ENCODE measurements around the gene OR5K2. TPM values are rescaled to one million over a fixed set of nuclear protein-coding genes. Genes with fewer than 3 reads are reported as not detected.

OR5K2 gene
- total and polyA plus RNA-seq, 2 of the 4 experiments (the other 2 are of a cell fraction), result not detected

DNA sequence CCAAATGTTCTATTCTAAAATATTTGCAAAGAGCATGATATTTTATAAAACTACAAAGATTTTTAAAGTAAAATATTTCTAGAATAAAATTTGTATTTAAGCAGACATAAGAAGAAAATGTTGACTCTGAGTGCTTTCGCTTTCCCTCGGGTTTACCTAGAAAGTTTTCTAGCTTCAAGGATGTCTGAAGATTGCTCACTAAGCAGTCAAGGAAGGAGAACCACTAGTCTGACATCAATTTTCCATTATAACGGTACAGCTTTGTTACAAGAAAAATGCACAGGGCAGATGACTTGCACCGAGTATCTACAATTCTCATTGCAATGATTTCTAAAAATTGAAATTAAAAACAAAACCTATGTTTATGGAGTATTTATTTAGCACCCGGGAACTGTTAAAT lies 48.5 kb downstream of the OR5K2 start:
- no peak overlapping the region for H3K4me3 ChIP-seq (ENCODE audit: insufficient read depth, low read depth, low read length)
- H2BK5ac ChIP-seq (ENCODE audit: low read depth, low read length, poor library complexity, severe bottlenecking), result no peak overlapping the region
- no peak overlapping the region for H3K27ac ChIP-seq (ENCODE audit: insufficient read depth, low read length)
- H2BK15ac ChIP-seq (ENCODE audit: low read depth, low read length), result no peak overlapping the region
- no peak overlapping the region for H3K14ac ChIP-seq (replicated peaks; ENCODE audit: low read depth, low read length)
- H3K56ac ChIP-seq (ENCODE audit: extremely low read depth, insufficient read depth, low read length), result no peak overlapping the region
- H3K9ac ChIP-seq (ENCODE audit: low read depth, low read length), result no peak overlapping the region
- H3K4me1 ChIP-seq (ENCODE audit: control insufficient read depth, insufficient read depth, low read length), result no peaks in the 10 kb centered on the region
- H2AK9ac ChIP-seq (replicated peaks; ENCODE audit: low read depth, low read length, poor library complexity), result no peak overlapping the region
- H2BK120ac ChIP-seq (ENCODE audit: low read depth, low read length), result no peak overlapping the region
- ChIA-PET POLR2A (ENCODE audit: unreplicated experiment) (no interaction called here), CTCF (no interaction called here)
- no TSS peak for BruUV-seq (replicated peaks)
- no peak overlapping the region for H2BK20ac ChIP-seq (ENCODE audit: low read depth, low read length)
- H4K5ac ChIP-seq (ENCODE audit: low read depth, low read length), result no peak overlapping the region
- intact Hi-C loops (cut with micrococcal nuclease) (loop anchor here (5.0 kb wide), 1 partner anchor 109 kb away; no protein-coding TSS in a partner anchor), dilution Hi-C loops (cut with HindIII; ENCODE audit: low sequenced_read_pairs, unreplicated experiment) (no loop called here), in situ Hi-C loops (cut with MboI; ENCODE audit: low sequenced_read_pairs) (no loop called here)
- no CpG with 5 or more reads among the region's 5 CpGs for WGBS, 2 experiments (ENCODE audit: extremely low coverage in 2 of 2, insufficient read length in 1 of 2)
- no peak overlapping the region for H3K4me2 ChIP-seq (ENCODE audit: low read depth, low read length)
- no peaks in the 10 kb centered on the region for H3K9me3 ChIP-seq (ENCODE audit: control insufficient read depth, insufficient read depth, low read length)
- H3K9me1 ChIP-seq (ENCODE audit: insufficient read depth, low read length), result no peaks in the 10 kb centered on the region
- no peak overlapping the region for H2AFZ ChIP-seq (replicated peaks; ENCODE audit: low read length, poor library complexity)
- H3K18ac ChIP-seq (ENCODE audit: low read depth, low read length), result no peak overlapping the region
- DNase-seq (no peak), ATAC-seq (ENCODE audit: low read depth) (no peak)
- TF ChIP-seq USF2 (IDR thresholded peaks at IDR 0.05; ENCODE audit: low read depth, low read length), result no peak
- TF ChIP-seq POLR2A (IDR thresholded peaks at IDR 0.05; ENCODE audit: low read depth, low read length), result no peak
- no peak for TF ChIP-seq NFE2L2 (IDR thresholded peaks at IDR 0.05; ENCODE audit: low read depth, low read length)
- no peak for TF ChIP-seq RCOR1 (IDR thresholded peaks at IDR 0.05; ENCODE audit: insufficient replicate concordance, low read length)
- TF ChIP-seq MAFK (IDR thresholded peaks at IDR 0.05; ENCODE audit: low read depth, low read length), result no peak
- TF ChIP-seq CHD1 (IDR thresholded peaks at IDR 0.05; ENCODE audit: low read depth, low read length), result no peak
- TF ChIP-seq FOS (IDR thresholded peaks at IDR 0.05; ENCODE audit: low read depth, low read length), result no peak
- no peak for TF ChIP-seq CEBPB (IDR thresholded peaks at IDR 0.05; ENCODE audit: low read depth, low read length)
- TF ChIP-seq ELK1 (IDR thresholded peaks at IDR 0.05; ENCODE audit: borderline replicate concordance, low read depth, low read length), result no peak
- TF ChIP-seq, protein P1, sequence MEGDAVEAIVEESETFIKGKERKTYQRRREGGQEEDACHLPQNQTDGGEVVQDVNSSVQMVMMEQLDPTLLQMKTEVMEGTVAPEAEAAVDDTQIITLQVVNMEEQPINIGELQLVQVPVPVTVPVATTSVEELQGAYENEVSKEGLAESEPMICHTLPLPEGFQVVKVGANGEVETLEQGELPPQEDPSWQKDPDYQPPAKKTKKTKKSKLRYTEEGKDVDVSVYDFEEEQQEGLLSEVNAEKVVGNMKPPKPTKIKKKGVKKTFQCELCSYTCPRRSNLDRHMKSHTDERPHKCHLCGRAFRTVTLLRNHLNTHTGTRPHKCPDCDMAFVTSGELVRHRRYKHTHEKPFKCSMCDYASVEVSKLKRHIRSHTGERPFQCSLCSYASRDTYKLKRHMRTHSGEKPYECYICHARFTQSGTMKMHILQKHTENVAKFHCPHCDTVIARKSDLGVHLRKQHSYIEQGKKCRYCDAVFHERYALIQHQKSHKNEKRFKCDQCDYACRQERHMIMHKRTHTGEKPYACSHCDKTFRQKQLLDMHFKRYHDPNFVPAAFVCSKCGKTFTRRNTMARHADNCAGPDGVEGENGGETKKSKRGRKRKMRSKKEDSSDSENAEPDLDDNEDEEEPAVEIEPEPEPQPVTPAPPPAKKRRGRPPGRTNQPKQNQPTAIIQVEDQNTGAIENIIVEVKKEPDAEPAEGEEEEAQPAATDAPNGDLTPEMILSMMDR (conservative IDR thresholded peaks at IDR 0.05; ENCODE audit: low read depth, low read length), result no peak
- TF ChIP-seq RFX5 (IDR thresholded peaks at IDR 0.05; ENCODE audit: low read depth, low read length), result no peak
- TF ChIP-seq SMC3 (IDR thresholded peaks at IDR 0.05; ENCODE audit: low read depth, low read length), result no peak
- TF ChIP-seq RAD21 (IDR thresholded peaks at IDR 0.05; ENCODE audit: low read length), result no peak
- TF ChIP-seq BHLHE40 (IDR thresholded peaks at IDR 0.05; ENCODE audit: low read depth, low read length), result no peak
- no peak for TF ChIP-seq MXI1 (IDR thresholded peaks at IDR 0.05; ENCODE audit: borderline replicate concordance, low read depth, low read length)
- no peaks in the 10 kb centered on the region for H4K20me1 ChIP-seq (ENCODE audit: insufficient read depth, low read length)
- no peak overlapping the region for H3K23ac ChIP-seq (ENCODE audit: low read depth, low read length)
- no peaks in the 10 kb centered on the region for H3K79me1 ChIP-seq (ENCODE audit: low read depth in 1 of 2, low read length in 2 of 2)
- peaks cover 12% of the 10 kb centered on the region for H3K27me3 ChIP-seq (ENCODE audit: control insufficient read depth, insufficient read depth, low read length)
- no peak overlapping the region for H4K8ac ChIP-seq (ENCODE audit: low read depth in 2 of 2, low read length in 2 of 2)
- no peaks in the 10 kb centered on the region for H3K36me3 ChIP-seq (ENCODE audit: control insufficient read depth, insufficient read depth, low read length)
- no peak overlapping the region for H3K4ac ChIP-seq (ENCODE audit: low read depth, low read length)
- no peak overlapping the region for H4K91ac ChIP-seq (ENCODE audit: insufficient read depth, low read depth, low read length)
- H2AK5ac ChIP-seq (ENCODE audit: low read depth, low read length), result no peak overlapping the region
